GM23338 (cell line): ENCODE results near the gene ABHD12.

Experiments used
- CREB1 ChIP-seq: fragments of 250-450 bp; sonication (Bioruptor Pico); IDR thresholded peaks from 2 replicates; pipeline ENCODE4 v1.5.0; 2020; ENCODE audit warnings: low read depth, mild to moderate bottlenecking, moderate library complexity
- EZH2 ChIP-seq: fragments of 200-600 bp; sonication (generic); IDR thresholded peaks from one replicate; pipeline ENCODE4 v1.8.0; 2017; ENCODE audit warnings: antibody characterized with exemption, mild to moderate bottlenecking, low read depth; ENCODE audit not compliant: unreplicated experiment
- EZH2phosphoT487 ChIP-seq: fragments of 200-600 bp; sonication (generic); IDR thresholded peaks from one replicate; pipeline ENCODE4 v1.8.1; 2018; ENCODE audit warnings: antibody characterized with exemption; ENCODE audit not compliant: unreplicated experiment
- JUNB ChIP-seq: IDR thresholded peaks from one replicate; pipeline ENCODE4 v1.6.1; 2016; ENCODE audit warnings: antibody characterized with exemption; ENCODE audit not compliant: unreplicated experiment
- NANOG ChIP-seq: IDR thresholded peaks from 2 replicates; pipeline ENCODE4 v1.6.1; 2016; ENCODE audit warnings: antibody characterized with exemption, borderline replicate concordance
- POLR2AphosphoS5 ChIP-seq: IDR thresholded peaks from 2 replicates; pipeline ENCODE4 v1.6.1; 2016; ENCODE audit warnings: antibody characterized with exemption, low read depth
- TF ChIP-seq, protein P1 (sequence below), 2 experiments: fragments of 200-600 bp in 1 of 2; sonication (generic) in 1 of 2; conservative IDR thresholded peaks; 2 replicates each; pipeline versions ENCODE4 v1.5.1 to v1.6.1; 2016 to 2017; ENCODE audit warnings: antibody characterized with exemption in 2 of 2, low read depth in 2 of 2, mild to moderate bottlenecking in 2 of 2, moderate library complexity in 1 of 2
- TF ChIP-seq, protein P2 (sequence below): IDR thresholded peaks from one replicate; pipeline ENCODE4 v1.6.1; 2018; ENCODE audit warnings: antibody characterized with exemption; ENCODE audit not compliant: unreplicated experiment
- TF ChIP-seq, protein P3 (sequence below): fragments of 250-450 bp; sonication (Bioruptor Pico); IDR thresholded peaks from 2 replicates; pipeline ENCODE4 v1.5.0; 2020; ENCODE audit warnings: mild to moderate bottlenecking, moderate library complexity
- TF ChIP-seq, protein P4 (sequence below): IDR thresholded peaks from 2 replicates; pipeline ENCODE4 v1.6.1; 2016; ENCODE audit warnings: antibody characterized with exemption

DNA sequence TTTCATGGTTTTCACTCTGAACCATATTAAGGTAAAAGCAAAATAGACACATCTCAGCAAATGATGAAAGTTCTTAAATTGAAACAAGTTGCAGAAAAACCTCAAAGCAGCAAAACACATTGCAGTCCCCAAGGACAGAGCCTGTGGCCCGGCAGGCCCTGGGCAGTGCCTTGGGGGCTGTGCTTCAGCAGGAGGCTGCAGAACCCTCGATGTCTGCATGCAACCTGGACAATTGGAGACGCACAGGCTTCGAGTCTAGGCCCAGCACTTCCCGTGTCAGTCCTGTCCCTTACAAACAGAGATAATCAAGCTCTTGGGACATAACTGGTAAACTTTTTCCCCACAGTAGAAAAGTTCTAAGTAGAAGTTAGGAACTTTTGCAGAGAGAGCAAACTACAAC, 133.5 kb downstream of the ABHD12 start:
- TF ChIP-seq EZH2phosphoT487 (no peak), POLR2AphosphoS5 (no peak), EZH2 (no peak), JUNB (no peak), CREB1 (no peak), NANOG (no peak)
- TF ChIP-seq, protein P1, sequence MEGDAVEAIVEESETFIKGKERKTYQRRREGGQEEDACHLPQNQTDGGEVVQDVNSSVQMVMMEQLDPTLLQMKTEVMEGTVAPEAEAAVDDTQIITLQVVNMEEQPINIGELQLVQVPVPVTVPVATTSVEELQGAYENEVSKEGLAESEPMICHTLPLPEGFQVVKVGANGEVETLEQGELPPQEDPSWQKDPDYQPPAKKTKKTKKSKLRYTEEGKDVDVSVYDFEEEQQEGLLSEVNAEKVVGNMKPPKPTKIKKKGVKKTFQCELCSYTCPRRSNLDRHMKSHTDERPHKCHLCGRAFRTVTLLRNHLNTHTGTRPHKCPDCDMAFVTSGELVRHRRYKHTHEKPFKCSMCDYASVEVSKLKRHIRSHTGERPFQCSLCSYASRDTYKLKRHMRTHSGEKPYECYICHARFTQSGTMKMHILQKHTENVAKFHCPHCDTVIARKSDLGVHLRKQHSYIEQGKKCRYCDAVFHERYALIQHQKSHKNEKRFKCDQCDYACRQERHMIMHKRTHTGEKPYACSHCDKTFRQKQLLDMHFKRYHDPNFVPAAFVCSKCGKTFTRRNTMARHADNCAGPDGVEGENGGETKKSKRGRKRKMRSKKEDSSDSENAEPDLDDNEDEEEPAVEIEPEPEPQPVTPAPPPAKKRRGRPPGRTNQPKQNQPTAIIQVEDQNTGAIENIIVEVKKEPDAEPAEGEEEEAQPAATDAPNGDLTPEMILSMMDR (conservative IDR thresholded peaks at IDR 0.05; ENCODE audit: low read depth in 2 of 2): no peak
- TF ChIP-seq, protein P2, sequence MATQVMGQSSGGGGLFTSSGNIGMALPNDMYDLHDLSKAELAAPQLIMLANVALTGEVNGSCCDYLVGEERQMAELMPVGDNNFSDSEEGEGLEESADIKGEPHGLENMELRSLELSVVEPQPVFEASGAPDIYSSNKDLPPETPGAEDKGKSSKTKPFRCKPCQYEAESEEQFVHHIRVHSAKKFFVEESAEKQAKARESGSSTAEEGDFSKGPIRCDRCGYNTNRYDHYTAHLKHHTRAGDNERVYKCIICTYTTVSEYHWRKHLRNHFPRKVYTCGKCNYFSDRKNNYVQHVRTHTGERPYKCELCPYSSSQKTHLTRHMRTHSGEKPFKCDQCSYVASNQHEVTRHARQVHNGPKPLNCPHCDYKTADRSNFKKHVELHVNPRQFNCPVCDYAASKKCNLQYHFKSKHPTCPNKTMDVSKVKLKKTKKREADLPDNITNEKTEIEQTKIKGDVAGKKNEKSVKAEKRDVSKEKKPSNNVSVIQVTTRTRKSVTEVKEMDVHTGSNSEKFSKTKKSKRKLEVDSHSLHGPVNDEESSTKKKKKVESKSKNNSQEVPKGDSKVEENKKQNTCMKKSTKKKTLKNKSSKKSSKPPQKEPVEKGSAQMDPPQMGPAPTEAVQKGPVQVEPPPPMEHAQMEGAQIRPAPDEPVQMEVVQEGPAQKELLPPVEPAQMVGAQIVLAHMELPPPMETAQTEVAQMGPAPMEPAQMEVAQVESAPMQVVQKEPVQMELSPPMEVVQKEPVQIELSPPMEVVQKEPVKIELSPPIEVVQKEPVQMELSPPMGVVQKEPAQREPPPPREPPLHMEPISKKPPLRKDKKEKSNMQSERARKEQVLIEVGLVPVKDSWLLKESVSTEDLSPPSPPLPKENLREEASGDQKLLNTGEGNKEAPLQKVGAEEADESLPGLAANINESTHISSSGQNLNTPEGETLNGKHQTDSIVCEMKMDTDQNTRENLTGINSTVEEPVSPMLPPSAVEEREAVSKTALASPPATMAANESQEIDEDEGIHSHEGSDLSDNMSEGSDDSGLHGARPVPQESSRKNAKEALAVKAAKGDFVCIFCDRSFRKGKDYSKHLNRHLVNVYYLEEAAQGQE: no peak
- TF ChIP-seq, protein P3, sequence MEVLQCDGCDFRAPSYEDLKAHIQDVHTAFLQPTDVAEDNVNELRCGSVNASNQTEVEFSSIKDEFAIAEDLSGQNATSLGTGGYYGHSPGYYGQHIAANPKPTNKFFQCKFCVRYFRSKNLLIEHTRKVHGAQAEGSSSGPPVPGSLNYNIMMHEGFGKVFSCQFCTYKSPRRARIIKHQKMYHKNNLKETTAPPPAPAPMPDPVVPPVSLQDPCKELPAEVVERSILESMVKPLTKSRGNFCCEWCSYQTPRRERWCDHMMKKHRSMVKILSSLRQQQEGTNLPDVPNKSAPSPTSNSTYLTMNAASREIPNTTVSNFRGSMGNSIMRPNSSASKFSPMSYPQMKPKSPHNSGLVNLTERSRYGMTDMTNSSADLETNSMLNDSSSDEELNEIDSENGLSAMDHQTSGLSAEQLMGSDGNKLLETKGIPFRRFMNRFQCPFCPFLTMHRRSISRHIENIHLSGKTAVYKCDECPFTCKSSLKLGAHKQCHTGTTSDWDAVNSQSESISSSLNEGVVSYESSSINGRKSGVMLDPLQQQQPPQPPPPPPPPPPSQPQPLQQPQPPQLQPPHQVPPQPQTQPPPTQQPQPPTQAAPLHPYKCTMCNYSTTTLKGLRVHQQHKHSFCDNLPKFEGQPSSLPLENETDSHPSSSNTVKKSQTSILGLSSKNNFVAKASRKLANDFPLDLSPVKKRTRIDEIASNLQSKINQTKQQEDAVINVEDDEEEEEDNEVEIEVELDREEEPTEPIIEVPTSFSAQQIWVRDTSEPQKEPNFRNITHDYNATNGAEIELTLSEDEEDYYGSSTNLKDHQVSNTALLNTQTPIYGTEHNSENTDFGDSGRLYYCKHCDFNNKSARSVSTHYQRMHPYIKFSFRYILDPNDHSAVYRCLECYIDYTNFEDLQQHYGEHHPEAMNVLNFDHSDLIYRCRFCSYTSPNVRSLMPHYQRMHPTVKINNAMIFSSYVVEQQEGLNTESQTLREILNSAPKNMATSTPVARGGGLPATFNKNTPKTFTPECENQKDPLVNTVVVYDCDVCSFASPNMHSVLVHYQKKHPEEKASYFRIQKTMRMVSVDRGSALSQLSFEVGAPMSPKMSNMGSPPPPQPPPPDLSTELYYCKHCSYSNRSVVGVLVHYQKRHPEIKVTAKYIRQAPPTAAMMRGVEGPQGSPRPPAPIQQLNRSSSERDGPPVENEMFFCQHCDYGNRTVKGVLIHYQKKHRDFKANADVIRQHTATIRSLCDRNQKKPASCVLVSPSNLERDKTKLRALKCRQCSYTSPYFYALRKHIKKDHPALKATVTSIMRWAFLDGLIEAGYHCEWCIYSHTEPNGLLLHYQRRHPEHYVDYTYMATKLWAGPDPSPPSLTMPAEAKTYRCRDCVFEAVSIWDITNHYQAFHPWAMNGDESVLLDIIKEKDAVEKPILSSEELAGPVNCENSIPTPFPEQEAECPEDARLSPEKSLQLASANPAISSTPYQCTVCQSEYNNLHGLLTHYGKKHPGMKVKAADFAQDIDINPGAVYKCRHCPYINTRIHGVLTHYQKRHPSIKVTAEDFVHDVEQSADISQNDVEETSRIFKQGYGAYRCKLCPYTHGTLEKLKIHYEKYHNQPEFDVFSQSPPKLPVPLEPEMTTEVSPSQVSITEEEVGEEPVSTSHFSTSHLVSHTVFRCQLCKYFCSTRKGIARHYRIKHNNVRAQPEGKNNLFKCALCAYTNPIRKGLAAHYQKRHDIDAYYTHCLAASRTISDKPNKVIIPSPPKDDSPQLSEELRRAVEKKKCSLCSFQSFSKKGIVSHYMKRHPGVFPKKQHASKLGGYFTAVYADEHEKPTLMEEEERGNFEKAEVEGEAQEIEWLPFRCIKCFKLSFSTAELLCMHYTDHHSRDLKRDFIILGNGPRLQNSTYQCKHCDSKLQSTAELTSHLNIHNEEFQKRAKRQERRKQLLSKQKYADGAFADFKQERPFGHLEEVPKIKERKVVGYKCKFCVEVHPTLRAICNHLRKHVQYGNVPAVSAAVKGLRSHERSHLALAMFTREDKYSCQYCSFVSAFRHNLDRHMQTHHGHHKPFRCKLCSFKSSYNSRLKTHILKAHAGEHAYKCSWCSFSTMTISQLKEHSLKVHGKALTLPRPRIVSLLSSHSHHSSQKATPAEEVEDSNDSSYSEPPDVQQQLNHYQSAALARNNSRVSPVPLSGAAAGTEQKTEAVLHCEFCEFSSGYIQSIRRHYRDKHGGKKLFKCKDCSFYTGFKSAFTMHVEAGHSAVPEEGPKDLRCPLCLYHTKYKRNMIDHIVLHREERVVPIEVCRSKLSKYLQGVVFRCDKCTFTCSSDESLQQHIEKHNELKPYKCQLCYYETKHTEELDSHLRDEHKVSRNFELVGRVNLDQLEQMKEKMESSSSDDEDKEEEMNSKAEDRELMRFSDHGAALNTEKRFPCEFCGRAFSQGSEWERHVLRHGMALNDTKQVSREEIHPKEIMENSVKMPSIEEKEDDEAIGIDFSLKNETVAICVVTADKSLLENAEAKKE: no peak
- TF ChIP-seq, protein P4, sequence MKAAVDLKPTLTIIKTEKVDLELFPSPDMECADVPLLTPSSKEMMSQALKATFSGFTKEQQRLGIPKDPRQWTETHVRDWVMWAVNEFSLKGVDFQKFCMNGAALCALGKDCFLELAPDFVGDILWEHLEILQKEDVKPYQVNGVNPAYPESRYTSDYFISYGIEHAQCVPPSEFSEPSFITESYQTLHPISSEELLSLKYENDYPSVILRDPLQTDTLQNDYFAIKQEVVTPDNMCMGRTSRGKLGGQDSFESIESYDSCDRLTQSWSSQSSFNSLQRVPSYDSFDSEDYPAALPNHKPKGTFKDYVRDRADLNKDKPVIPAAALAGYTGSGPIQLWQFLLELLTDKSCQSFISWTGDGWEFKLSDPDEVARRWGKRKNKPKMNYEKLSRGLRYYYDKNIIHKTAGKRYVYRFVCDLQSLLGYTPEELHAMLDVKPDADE: no peak
